A549 treated with Hydrocortisone at 1 μM for 4 hours (cell line): Measurements from ENCODE around the gene VWDE. TPM values are rescaled to one million over a fixed set of nuclear protein-coding genes. Genes with fewer than 3 reads are reported as not detected.

Experiments
- total RNA-seq: library from RNA; stranded (reverse); fragments of 200-300 nt; extraction: Qiagen RNA extraction; gene quantifications from 5 replicates; pipeline ENCODE4 v1.2.3, GENCODE V29; 2022

The VWDE gene
- total RNA-seq: 0.31 to 0.70 TPM (median 0.43 TPM) in 5 replicates

GRCh38 chr7:12403287-12404181 lies at the start of gene VWDE:
Gene VWDE (minus strand): TSS chr7:12403865. CDS start chr7:12403716, 149 bp downstream.

Other genes starting within 250 kb of the VWDE start
- 28.7 to 38.2 TPM (median 33.8 TPM) in 5 replicates for gene TMEM106B, start 192.6 kb downstream of the VWDE start, total RNA-seq
- gene SCIN, start 166.9 kb upstream of the VWDE start, total RNA-seq: 0.28 to 0.44 TPM (median 0.36 TPM) in 5 replicates